Activated T-cell treated with anti-CD3 and anti-CD28 coated beads, Interleukin-2, amount 50 U/mL, for 72 hours (primary cell): ENCODE results near the gene EPM2AIP1. TPM values are rescaled to one million over a fixed set of nuclear protein-coding genes. Genes with fewer than 3 reads are reported as not detected.

Experiments used
- ATAC-seq, 2 donors: fragments of 150-1000 bp; cut with Tn5 transposase; replicated peaks in 1 of 2; 2 replicates each; pipeline ENCODE4 v1.10.0; 2021; ENCODE audit warnings: moderate library complexity in 2 of 2, mild to moderate bottlenecking in 1 of 2
- DNase-seq, 2 donors: peaks; one replicate each; pipeline ENCODE4 v3.0.0; 2021 to 2022; ENCODE audit warnings: mixed read lengths in 1 of 2
- H3K27ac Mint-ChIP-seq: one replicate; pipeline ENCODE4 v1.8.0; 2022; ENCODE audit warnings: mild to moderate bottlenecking, moderate library complexity, mixed read lengths
- H3K27me3 Mint-ChIP-seq: one replicate; pipeline ENCODE4 v1.8.0; 2022; ENCODE audit warnings: low read depth, mixed read lengths
- H3K36me3 Mint-ChIP-seq, 2 donors: one replicate each; pipeline ENCODE4 v1.8.0; 2022; ENCODE audit warnings: mixed read lengths in 2 of 2, mild to moderate bottlenecking in 1 of 2; ENCODE audit not compliant: insufficient read depth in 2 of 2
- H3K4me1 Mint-ChIP-seq: one replicate; pipeline ENCODE4 v1.8.0; 2022; ENCODE audit warnings: low read depth, mixed read lengths
- H3K4me3 Mint-ChIP-seq, 2 donors: one replicate each; pipeline ENCODE4 v1.8.0; 2022; ENCODE audit warnings: mild to moderate bottlenecking in 2 of 2, mixed read lengths in 2 of 2, moderate library complexity in 2 of 2
- H3K9me3 Mint-ChIP-seq, 2 donors: one replicate each; pipeline ENCODE4 v1.8.0; 2022; ENCODE audit warnings: mixed read lengths in 2 of 2
- total RNA-seq, 2 donors: library from RNA; stranded (reverse); gene quantifications; one replicate each; pipeline ENCODE4 v1.2.3, GENCODE V29; 2022

EPM2AIP1 gene
- total RNA-seq, 2 donors from 2014 or later: 12.1 to 19.0 TPM

DNA sequence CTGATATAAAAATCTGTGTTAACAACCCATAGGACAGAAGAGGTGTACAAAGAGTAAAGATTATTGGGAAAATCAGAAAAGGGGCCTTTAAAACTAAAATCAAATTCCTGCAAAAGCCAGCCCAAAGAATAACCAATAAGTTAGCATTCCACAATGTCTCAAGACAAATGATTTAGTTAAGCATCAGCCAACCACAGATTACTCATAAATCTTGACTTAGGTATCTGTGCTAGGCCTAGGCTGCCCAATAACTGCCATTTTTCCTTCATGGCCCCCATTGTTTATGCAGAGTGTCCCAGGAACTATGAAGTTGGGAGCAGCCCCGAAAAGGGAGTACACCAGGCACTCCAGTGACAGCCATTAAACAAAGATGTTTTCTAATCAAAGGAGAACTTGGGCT lies 55.4 kb downstream of the EPM2AIP1 start:
- Mint-ChIP-seq H3K27ac (no peak overlapping the region), H3K27me3 (no peaks in the 10 kb centered on the region), H3K9me3 (no peaks in the 10 kb centered on the region), H3K4me3 (no peak overlapping the region), H3K36me3 (no peaks in the 10 kb centered on the region), H3K4me1 (no peaks in the 10 kb centered on the region)
- ATAC-seq (no peak), DNase-seq (no peak)

Other genes starting within 250 kb of the EPM2AIP1 start
- under 1 TPM in 1 of 2 donors, not detected in 1; 0.05 TPM for gene DCLK3, start 228.6 kb downstream of the EPM2AIP1 start, total RNA-seq
- gene TRANK1, start 48.1 kb downstream of the EPM2AIP1 start, total RNA-seq: 10 to 100 TPM; 19.1 to 25.8 TPM
- gene MLH1, start 387 bp upstream of the EPM2AIP1 start, total RNA-seq: 10 to 100 TPM; 80.3 to 81.8 TPM
- gene LRRFIP2, start 181.5 kb upstream of the EPM2AIP1 start, total RNA-seq: 10 to 100 TPM; 28.3 to 36.1 TPM